Left ventricle myocardium inferior (tissue), 1 donor: ENCODE data around the gene FNBP1L. TPM values are rescaled to one million over a fixed set of nuclear protein-coding genes. Genes with fewer than 3 reads are reported as not detected.

ENCODE experiments used
- DNase-seq: peaks from one replicate; pipeline ENCODE4 v3.0.0-alpha.2; 2020
- H3K27ac ChIP-seq: fragments of 200-600 bp; replicated peaks from 2 replicates; pipeline ENCODE4 v1.8.0; 2021
- H3K27me3 ChIP-seq: fragments of 200-600 bp; 2 replicates; pipeline ENCODE4 v1.8.0; 2021; ENCODE audit warnings: low read depth
- H3K36me3 ChIP-seq: fragments of 200-600 bp; 2 replicates; pipeline ENCODE4 v1.8.0; 2021
- H3K4me1 ChIP-seq: fragments of 200-600 bp; 2 replicates; pipeline ENCODE4 v1.8.0; 2021
- H3K4me3 ChIP-seq: fragments of 200-600 bp; 2 replicates; pipeline ENCODE4 v1.8.0; 2021; ENCODE audit warnings: mild to moderate bottlenecking, moderate library complexity
- H3K9me3 ChIP-seq: fragments of 200-600 bp; replicated peaks from 2 replicates; pipeline ENCODE4 v1.8.0; 2021
- intact Hi-C: fragments of 100-400 bp; cut with micrococcal nuclease; formaldehyde crosslinking; loops from one replicate; pipeline ENCODE4 v1.11.0; 2022
- total RNA-seq: library from RNA; stranded (reverse); fragmentation: NEBNext Ultra II Directional; extraction: Animal tissue kit (Norgen Biotek cat#: 25700); gene quantifications from one replicate; pipeline ENCODE4 v1.2.1, GENCODE V29; 2021
- TF ChIP-seq, protein P1 (sequence below): fragments of 200-600 bp; IDR thresholded peaks from 2 replicates; pipeline ENCODE4 v1.8.0; 2021; ENCODE audit warnings: antibody characterized with exemption, mild to moderate bottlenecking, borderline replicate concordance
- donor health status: DM: no; HTN: yes; CAD: no; lungs with severe emphysema.

FNBP1L gene
- total RNA-seq, 1 donor from 2014 or later, result 28.0 TPM

DNA sequence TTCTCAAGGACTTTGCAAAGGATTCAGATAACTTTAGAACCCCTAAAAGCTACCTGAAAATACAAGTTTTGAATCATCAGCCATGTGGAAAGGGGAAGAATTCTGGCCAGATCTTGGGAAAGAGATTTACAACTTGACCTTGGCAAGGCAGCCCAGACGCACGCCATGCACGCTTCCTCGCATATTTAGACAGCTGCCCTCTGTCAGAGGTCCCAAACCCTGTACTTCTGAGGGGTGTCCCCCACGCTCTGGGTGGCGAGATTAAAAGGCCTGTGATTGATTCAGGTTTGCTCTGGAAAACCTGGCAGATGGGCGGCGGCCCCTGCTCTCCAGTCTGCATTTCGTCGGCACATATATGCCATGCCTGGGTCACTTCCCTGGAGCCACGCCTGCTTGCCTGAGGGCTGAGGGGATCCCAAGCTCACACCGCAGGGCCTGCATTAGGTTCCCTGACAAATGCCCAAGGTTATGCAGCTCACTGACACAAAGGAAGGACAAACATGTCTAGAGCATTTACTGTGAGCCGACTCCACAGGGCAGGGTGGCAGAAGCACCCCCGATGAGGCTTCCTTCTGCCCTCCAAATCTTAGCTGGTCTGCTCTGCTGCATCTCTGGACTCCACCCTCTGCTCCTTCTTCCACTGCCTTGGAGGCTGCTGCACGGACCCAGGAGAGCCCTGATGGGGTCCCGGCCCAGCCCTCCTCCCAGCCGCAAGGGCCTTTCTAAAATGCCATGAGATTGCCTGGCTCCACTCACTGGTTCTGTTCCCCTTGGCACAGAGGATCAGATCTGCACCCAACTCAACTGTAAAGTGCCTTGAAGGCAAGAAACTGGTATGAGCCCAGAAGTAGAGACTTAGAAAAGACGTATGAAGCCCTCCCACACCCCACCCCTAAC is 129.9 kb downstream of the FNBP1L start:
- H3K4me3 ChIP-seq, result no peak overlapping the region
- peak; percentile 11 for DNase-seq
- peak overlapping the region; percentile 11 for H3K27ac ChIP-seq
- H3K4me1 ChIP-seq, result peaks cover 74% of the 10 kb centered on the region
- intact Hi-C loops, result no loop called here
- no peaks in the 10 kb centered on the region for H3K9me3 ChIP-seq
- TF ChIP-seq, protein P1, sequence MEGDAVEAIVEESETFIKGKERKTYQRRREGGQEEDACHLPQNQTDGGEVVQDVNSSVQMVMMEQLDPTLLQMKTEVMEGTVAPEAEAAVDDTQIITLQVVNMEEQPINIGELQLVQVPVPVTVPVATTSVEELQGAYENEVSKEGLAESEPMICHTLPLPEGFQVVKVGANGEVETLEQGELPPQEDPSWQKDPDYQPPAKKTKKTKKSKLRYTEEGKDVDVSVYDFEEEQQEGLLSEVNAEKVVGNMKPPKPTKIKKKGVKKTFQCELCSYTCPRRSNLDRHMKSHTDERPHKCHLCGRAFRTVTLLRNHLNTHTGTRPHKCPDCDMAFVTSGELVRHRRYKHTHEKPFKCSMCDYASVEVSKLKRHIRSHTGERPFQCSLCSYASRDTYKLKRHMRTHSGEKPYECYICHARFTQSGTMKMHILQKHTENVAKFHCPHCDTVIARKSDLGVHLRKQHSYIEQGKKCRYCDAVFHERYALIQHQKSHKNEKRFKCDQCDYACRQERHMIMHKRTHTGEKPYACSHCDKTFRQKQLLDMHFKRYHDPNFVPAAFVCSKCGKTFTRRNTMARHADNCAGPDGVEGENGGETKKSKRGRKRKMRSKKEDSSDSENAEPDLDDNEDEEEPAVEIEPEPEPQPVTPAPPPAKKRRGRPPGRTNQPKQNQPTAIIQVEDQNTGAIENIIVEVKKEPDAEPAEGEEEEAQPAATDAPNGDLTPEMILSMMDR, result no peak
- no peaks in the 10 kb centered on the region for H3K27me3 ChIP-seq
- H3K36me3 ChIP-seq, result peaks cover 49% of the 10 kb centered on the region

DNA sequence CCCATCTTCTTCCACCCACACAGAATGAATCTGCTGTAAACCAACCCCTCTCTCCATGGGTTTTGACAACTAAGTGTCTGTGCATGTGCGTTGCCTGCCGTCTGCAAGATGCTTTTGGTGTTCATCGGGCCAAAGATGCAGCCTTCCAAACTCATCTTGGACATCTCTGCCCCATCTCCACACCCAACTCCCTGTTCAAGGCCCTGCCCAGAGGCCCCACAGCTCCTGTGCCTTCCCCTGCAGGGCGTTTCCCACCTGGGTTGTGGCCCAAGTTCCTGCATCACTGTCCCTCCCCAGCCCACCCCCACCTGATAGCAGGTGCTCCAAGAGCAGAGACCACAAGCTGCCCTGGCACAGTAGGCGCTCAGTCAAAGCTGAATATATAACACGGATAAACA is 130.5 kb downstream of the FNBP1L start:
- intact Hi-C loops, result no loop called here
- peak overlapping the region; percentile 11 for H3K27ac ChIP-seq
- TF ChIP-seq, protein P1, result no peak
- peaks cover 55% of the 10 kb centered on the region for H3K36me3 ChIP-seq
- DNase-seq, result peak; percentile 12
- H3K4me1 ChIP-seq, result peaks cover 75% of the 10 kb centered on the region
- no peaks in the 10 kb centered on the region for H3K27me3 ChIP-seq
- no peaks in the 10 kb centered on the region for H3K9me3 ChIP-seq
- H3K4me3 ChIP-seq, result no peak overlapping the region

DNA sequence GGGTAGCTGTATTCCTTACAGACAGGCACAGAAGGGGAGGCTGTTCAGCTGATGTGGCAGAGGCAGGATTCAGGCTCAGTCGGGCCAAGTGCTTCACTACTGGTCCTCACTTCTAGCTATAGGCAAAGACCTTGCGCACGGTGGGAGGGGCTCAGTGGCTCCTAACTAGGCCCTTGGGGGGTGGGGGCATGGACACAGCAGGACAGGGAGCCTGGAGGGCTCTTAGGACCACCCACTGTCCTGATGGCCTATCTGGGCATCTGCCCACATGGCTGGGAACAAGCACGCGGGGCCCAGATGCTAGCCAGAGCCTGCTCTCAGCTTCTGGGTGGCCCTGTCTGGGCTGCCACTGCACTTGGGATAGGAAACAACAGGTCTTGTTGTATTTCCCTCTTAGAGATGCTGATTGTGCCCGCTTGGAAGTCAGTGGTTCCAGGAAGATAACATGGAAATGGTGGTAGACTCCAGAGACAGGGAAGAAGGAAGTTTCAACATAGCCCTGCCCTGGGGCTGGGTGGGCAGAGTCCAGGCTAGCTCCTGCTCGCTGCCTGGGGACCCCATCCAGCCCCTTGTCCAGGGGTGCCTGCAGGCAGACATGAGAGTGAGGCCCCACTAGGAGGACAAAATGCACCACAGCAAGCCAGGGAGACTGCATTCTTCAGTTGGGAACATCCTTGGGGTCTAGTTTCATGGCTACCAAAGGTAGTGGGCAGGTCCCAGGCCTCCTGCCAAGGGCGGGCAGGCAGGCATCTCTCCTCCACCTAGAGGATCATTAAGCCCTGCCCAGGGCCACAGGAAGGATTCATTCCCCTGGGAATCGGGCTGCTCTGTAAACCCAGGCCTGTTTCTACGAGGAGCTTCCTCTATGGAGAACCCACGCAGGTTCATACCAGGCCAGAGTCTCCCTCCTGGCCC is 131.2 kb downstream of the FNBP1L start:
- no peaks in the 10 kb centered on the region for H3K9me3 ChIP-seq
- peak overlapping the region; percentile 65 for H3K27ac ChIP-seq
- peak; percentile 12 for DNase-seq
- H3K36me3 ChIP-seq, result peaks cover 59% of the 10 kb centered on the region
- intact Hi-C loops, result no loop called here
- H3K4me3 ChIP-seq, result no peak overlapping the region
- TF ChIP-seq, protein P1, result no peak
- H3K27me3 ChIP-seq, result no peaks in the 10 kb centered on the region
- H3K4me1 ChIP-seq, result peaks cover 75% of the 10 kb centered on the region

DNA sequence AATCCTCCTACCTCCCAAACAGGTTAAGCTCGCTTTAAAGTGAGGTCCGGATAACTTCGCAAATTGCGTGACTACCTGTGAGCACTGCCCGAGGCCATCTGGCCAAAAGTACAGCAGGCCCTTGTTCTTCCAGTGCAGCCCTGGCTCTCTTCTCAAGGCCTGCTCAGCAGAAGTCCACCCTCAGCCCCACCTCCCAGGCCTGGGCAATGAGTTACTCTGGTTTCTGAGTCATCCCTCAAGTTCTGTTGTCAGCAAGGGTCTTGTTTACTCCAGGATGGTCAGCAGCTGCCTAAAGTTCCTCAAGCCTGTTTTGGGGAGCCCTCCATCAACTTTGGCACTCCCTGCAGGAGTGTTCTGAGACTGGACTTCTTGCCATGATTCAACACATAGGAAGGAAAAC is 132.0 kb downstream of the FNBP1L start:
- intact Hi-C loops, result no loop called here
- TF ChIP-seq, protein P1, result no peak
- Histone ChIP-seq H3K27ac (peak overlapping the region; percentile 65), H3K36me3 (peaks cover 52% of the 10 kb centered on the region), H3K27me3 (no peaks in the 10 kb centered on the region), H3K4me1 (peaks cover 75% of the 10 kb centered on the region), H3K4me3 (no peak overlapping the region), H3K9me3 (no peaks in the 10 kb centered on the region)
- peak; percentile 52 for DNase-seq
